HepG2 (cell line): ENCODE data around the gene OR13J1. TPM values are rescaled to one million over a fixed set of nuclear protein-coding genes. Genes with fewer than 3 reads are reported as not detected.

Experiments
- CBX1 ChIP-seq: IDR thresholded peaks from one replicate; pipeline ENCODE4 v1.6.1; 2016; ENCODE audit warnings: antibody characterized with exemption, low read depth
- EEA1 ChIP-seq: sonication (generic); formaldehyde crosslinking; IDR thresholded peaks from 2 replicates; pipeline ENCODE4 v1.5.1; 2020; ENCODE audit warnings: mild to moderate bottlenecking, missing genetic modification reagents, borderline replicate concordance
- ESRRA ChIP-seq: sonication (generic); formaldehyde crosslinking; IDR thresholded peaks from 2 replicates; pipeline ENCODE4 v1.5.1; 2020; ENCODE audit warnings: mild to moderate bottlenecking, low read depth, missing genetic modification reagents
- ETV6 ChIP-seq: sonication (generic); formaldehyde crosslinking; conservative IDR thresholded peaks from 2 replicates; pipeline ENCODE4 v1.4.0; 2020; ENCODE audit warnings: missing genetic modification reagents
- HMG20B ChIP-seq: conservative IDR thresholded peaks from 2 replicates; pipeline ENCODE4 v1.6.1; 2016; ENCODE audit warnings: missing genetic modification reagents, missing compliant biosample characterization
- HOXA3 ChIP-seq: sonication (generic); formaldehyde crosslinking; IDR thresholded peaks from 2 replicates; pipeline ENCODE4 v1.5.0; 2020; ENCODE audit warnings: missing genetic modification reagents
- HOXA9 ChIP-seq: sonication (generic); formaldehyde crosslinking; IDR thresholded peaks from 2 replicates; pipeline ENCODE4 v1.8.1; 2022; ENCODE audit warnings: missing genetic modification reagents, mild to moderate bottlenecking, moderate library complexity, borderline replicate concordance
- KLF6 ChIP-seq: IDR thresholded peaks from 2 replicates; pipeline ENCODE4 v1.8.0; 2016; ENCODE audit warnings: missing biosample characterization, missing genetic modification reagents
- NCOA1 ChIP-seq: sonication (generic); formaldehyde crosslinking; IDR thresholded peaks from 2 replicates; pipeline ENCODE4 v1.9.0; 2021; ENCODE audit warnings: missing genetic modification reagents
- RCOR2 ChIP-seq: IDR thresholded peaks from 2 replicates; pipeline ENCODE4 v1.6.1; 2016; ENCODE audit warnings: missing biosample characterization, missing genetic modification reagents
- RNF2 ChIP-seq: fragments of 450-650 bp; conservative IDR thresholded peaks from 2 replicates; pipeline ENCODE4 v1.6.1; 2016; ENCODE audit warnings: low read depth
- SAP130 ChIP-seq: IDR thresholded peaks from 2 replicates; pipeline ENCODE4 v1.6.1; 2016; ENCODE audit warnings: low read depth
- SSRP1 ChIP-seq: IDR thresholded peaks from 2 replicates; pipeline ENCODE4 v1.6.1; 2016; ENCODE audit warnings: control low read depth
- SYNCRIP ChIP-seq: fragments of 200-400 bp; formaldehyde crosslinking; IDR thresholded peaks from 2 replicates; pipeline ENCODE4 v1.6.1; 2018; ENCODE audit warnings: mild to moderate bottlenecking, low read depth, low read length; ENCODE audit not compliant: insufficient read depth
- ZIK1 ChIP-seq: sonication (generic); formaldehyde crosslinking; IDR thresholded peaks from 2 replicates; pipeline ENCODE4 v1.5.0; 2020; ENCODE audit warnings: mild to moderate bottlenecking, low read depth, missing genetic modification reagents, borderline replicate concordance
- ZNF329 ChIP-seq: sonication (generic); formaldehyde crosslinking; IDR thresholded peaks from 2 replicates; pipeline ENCODE4 v1.9.0; 2021; ENCODE audit warnings: low read depth, mild to moderate bottlenecking, missing genetic modification reagents
- ZNF75D ChIP-seq: sonication (generic); formaldehyde crosslinking; IDR thresholded peaks from 2 replicates; pipeline ENCODE4 v1.8.1; 2023; ENCODE audit warnings: missing genetic modification reagents, mild to moderate bottlenecking, borderline replicate concordance
- polyA plus RNA-seq, 8 experiments: library from polyadenylated mRNA; depleted of rRNA in 3 of 8; stranded (reverse) in 7 of 8; unstranded in 1 of 8; fragments of >200 nt; fragmentation: Illumina TruSeq in 4 of 8; extraction: Trizol in 4 of 8; gene quantifications; 2 replicates each; pipeline versions ENCODE4 v1.2.1 to v1.2.3, GENCODE V29; 2011 to 2016; ENCODE audit warnings: low read depth in 4 of 8, missing spikeins in 1 of 8, mixed read lengths in 1 of 8; ENCODE audit not compliant: insufficient read depth in 1 of 8
- total RNA-seq, 5 experiments: library from RNA; depleted of rRNA; stranded (reverse); fragments of >200 nt; fragmentation: Illumina TruSeq; extraction: Trizol; gene quantifications; 2 replicates each; pipeline ENCODE4 v1.2.3, GENCODE V29; 2016; ENCODE audit warnings: low read depth in 1 of 5
- TF ChIP-seq, protein P1 (sequence below): sonication (generic); formaldehyde crosslinking; IDR thresholded peaks from 2 replicates; pipeline ENCODE4 v1.5.0; 2020; ENCODE audit warnings: missing genetic modification reagents
- TF ChIP-seq, protein P2 (sequence below): sonication (generic); formaldehyde crosslinking; IDR thresholded peaks from 2 replicates; pipeline ENCODE4 v1.4.0; 2020; ENCODE audit warnings: mild to moderate bottlenecking, missing genetic modification reagents
- TF ChIP-seq, protein P3 (sequence below): sonication (generic); formaldehyde crosslinking; IDR thresholded peaks from 2 replicates; pipeline ENCODE4 v1.8.1; 2023; ENCODE audit warnings: missing genetic modification reagents, inconsistent platforms, borderline replicate concordance
- TF ChIP-seq, protein P4 (sequence below): sonication (generic); formaldehyde crosslinking; IDR thresholded peaks from 2 replicates; pipeline ENCODE4 v1.4.0; 2020; ENCODE audit warnings: low read depth, mild to moderate bottlenecking, missing genetic modification reagents
- TF ChIP-seq, protein P5 (sequence below): sonication (generic); formaldehyde crosslinking; IDR thresholded peaks from 2 replicates; pipeline ENCODE4 v1.4.0; 2020; ENCODE audit warnings: missing genetic modification reagents

OR13J1 gene
- total and polyA plus RNA-seq, 2 of the 13 experiments (the other 11 are each of a cell fraction or from before 2014, with no cell fraction given): not detected

DNA sequence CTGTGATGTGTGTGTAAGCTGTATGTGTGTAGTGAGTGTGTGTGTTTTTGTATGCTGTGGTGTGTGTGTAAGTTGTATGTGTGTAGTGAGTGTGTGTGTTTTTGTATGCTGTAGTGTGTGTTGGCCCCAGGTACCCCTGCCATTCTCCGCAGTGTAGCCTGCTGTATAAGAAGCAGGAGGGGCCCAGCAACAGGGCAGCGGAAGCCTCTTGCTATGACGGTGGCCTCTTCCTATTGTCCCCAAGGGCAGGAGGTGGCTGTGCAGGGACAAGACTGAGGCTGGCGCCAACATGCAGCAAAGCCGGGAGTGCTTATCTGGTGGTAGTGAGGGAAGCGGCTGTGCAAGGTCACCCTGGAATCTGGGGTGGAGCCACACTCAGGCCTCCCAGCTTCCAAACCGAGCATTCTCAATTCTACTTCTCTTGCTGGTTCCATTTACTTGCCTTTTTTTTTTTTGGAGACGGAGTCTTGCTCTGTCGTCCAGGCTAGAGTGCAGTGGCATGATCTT is 44.2 kb upstream of the OR13J1 start (continued):
- TF ChIP-seq SAP130: peak; percentile 46; the same call in 1 of the 2 replicates
- TF ChIP-seq, protein P1, sequence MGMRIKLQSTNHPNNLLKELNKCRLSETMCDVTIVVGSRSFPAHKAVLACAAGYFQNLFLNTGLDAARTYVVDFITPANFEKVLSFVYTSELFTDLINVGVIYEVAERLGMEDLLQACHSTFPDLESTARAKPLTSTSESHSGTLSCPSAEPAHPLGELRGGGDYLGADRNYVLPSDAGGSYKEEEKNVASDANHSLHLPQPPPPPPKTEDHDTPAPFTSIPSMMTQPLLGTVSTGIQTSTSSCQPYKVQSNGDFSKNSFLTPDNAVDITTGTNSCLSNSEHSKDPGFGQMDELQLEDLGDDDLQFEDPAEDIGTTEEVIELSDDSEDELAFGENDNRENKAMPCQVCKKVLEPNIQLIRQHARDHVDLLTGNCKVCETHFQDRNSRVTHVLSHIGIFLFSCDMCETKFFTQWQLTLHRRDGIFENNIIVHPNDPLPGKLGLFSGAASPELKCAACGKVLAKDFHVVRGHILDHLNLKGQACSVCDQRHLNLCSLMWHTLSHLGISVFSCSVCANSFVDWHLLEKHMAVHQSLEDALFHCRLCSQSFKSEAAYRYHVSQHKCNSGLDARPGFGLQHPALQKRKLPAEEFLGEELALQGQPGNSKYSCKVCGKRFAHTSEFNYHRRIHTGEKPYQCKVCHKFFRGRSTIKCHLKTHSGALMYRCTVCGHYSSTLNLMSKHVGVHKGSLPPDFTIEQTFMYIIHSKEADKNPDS (CRISPR knock-in tag): no peak
- TF ChIP-seq, protein P2, sequence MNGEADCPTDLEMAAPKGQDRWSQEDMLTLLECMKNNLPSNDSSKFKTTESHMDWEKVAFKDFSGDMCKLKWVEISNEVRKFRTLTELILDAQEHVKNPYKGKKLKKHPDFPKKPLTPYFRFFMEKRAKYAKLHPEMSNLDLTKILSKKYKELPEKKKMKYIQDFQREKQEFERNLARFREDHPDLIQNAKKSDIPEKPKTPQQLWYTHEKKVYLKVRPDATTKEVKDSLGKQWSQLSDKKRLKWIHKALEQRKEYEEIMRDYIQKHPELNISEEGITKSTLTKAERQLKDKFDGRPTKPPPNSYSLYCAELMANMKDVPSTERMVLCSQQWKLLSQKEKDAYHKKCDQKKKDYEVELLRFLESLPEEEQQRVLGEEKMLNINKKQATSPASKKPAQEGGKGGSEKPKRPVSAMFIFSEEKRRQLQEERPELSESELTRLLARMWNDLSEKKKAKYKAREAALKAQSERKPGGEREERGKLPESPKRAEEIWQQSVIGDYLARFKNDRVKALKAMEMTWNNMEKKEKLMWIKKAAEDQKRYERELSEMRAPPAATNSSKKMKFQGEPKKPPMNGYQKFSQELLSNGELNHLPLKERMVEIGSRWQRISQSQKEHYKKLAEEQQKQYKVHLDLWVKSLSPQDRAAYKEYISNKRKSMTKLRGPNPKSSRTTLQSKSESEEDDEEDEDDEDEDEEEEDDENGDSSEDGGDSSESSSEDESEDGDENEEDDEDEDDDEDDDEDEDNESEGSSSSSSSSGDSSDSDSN (CRISPR knock-in tag): peak; percentile 46; the same call in 1 of the 2 replicates
- no peak for TF ChIP-seq HOXA9 (CRISPR knock-in tag)
- TF ChIP-seq ZIK1 (CRISPR knock-in tag): no peak
- no peak for TF ChIP-seq HMG20B (CRISPR knock-in tag)
- TF ChIP-seq NCOA1 (CRISPR knock-in tag): no peak
- no peak for TF ChIP-seq KLF6 (CRISPR knock-in tag)
- TF ChIP-seq, protein P3, sequence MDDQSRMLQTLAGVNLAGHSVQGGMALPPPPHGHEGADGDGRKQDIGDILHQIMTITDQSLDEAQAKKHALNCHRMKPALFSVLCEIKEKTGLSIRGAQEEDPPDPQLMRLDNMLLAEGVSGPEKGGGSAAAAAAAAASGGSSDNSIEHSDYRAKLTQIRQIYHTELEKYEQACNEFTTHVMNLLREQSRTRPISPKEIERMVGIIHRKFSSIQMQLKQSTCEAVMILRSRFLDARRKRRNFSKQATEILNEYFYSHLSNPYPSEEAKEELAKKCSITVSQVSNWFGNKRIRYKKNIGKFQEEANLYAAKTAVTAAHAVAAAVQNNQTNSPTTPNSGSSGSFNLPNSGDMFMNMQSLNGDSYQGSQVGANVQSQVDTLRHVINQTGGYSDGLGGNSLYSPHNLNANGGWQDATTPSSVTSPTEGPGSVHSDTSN: no peak
- no peak for TF ChIP-seq SSRP1 (CRISPR knock-in tag)
- no peak for TF ChIP-seq RNF2
- no peak for TF ChIP-seq ZNF329 (CRISPR knock-in tag)
- TF ChIP-seq, protein P4, sequence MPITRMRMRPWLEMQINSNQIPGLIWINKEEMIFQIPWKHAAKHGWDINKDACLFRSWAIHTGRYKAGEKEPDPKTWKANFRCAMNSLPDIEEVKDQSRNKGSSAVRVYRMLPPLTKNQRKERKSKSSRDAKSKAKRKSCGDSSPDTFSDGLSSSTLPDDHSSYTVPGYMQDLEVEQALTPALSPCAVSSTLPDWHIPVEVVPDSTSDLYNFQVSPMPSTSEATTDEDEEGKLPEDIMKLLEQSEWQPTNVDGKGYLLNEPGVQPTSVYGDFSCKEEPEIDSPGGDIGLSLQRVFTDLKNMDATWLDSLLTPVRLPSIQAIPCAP: no peak
- peak; percentile 84 for TF ChIP-seq ESRRA (CRISPR knock-in tag)
- TF ChIP-seq RCOR2: no peak
- no peak for TF ChIP-seq ZNF75D (CRISPR knock-in tag)
- TF ChIP-seq, protein P5, sequence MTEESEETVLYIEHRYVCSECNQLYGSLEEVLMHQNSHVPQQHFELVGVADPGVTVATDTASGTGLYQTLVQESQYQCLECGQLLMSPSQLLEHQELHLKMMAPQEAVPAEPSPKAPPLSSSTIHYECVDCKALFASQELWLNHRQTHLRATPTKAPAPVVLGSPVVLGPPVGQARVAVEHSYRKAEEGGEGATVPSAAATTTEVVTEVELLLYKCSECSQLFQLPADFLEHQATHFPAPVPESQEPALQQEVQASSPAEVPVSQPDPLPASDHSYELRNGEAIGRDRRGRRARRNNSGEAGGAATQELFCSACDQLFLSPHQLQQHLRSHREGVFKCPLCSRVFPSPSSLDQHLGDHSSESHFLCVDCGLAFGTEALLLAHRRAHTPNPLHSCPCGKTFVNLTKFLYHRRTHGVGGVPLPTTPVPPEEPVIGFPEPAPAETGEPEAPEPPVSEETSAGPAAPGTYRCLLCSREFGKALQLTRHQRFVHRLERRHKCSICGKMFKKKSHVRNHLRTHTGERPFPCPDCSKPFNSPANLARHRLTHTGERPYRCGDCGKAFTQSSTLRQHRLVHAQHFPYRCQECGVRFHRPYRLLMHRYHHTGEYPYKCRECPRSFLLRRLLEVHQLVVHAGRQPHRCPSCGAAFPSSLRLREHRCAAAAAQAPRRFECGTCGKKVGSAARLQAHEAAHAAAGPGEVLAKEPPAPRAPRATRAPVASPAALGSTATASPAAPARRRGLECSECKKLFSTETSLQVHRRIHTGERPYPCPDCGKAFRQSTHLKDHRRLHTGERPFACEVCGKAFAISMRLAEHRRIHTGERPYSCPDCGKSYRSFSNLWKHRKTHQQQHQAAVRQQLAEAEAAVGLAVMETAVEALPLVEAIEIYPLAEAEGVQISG (CRISPR knock-in tag): peak; percentile 29; the same call in 1 of the 2 replicates
- TF ChIP-seq EEA1 (CRISPR knock-in tag): no peak
- no peak for TF ChIP-seq ETV6 (CRISPR knock-in tag)
- TF ChIP-seq CBX1: peak; percentile 54
- TF ChIP-seq HOXA3 (CRISPR knock-in tag): 0 out of 2 replicates have a peak, but pooled peaks have one; percentile 29
- TF ChIP-seq SYNCRIP: no peak
